ENCODE results near the gene TACC3. TPM values are rescaled to one million over a fixed set of nuclear protein-coding genes. Genes with fewer than 3 reads are reported as not detected.
"Not testable (repeated sequence)": the region's sequence is repeated elsewhere in the genome, so short reads cannot be mapped to it uniquely, and the experiment has no call there.

TACC3 gene
- total RNA-seq, 2 experiments from 2014 or later = 213 TPM

- Mint-ChIP-seq H3K4me1 (peaks cover 10% of the 10 kb centered on the region), H3K4me3 (no peak overlapping the region), H3K27ac (no peak overlapping the region), H3K27me3 (peaks cover 6% of the 10 kb centered on the region), H3K36me3 (ENCODE audit: low read depth) (peaks cover 11% of the 10 kb centered on the region), H3K9me3 (no peaks in the 10 kb centered on the region)
- CTCF ChIA-PET = no interaction called here
- DNase-seq = no peak
- POLR2A ChIA-PET = interaction anchor here (1.0 kb wide), 2 partner anchors 17 to 25 kb away, joined by 3 read pairs; no protein-coding TSS in a partner anchor
Observed at GRCh38 chr4:1685235-1686150, 35.8 kb upstream of the TACC3 start.

GRCh38 chr4:1686440-1687036 lies 34.8 kb upstream of the TACC3 start:
- peaks cover 6% of the 10 kb centered on the region for H3K27me3 Mint-ChIP-seq
- no peak overlapping the region for H3K27ac Mint-ChIP-seq
- ChIA-PET CTCF (no interaction called here), POLR2A (interaction anchor here (1.0 to 9.6 kb wide), 2 partner anchors 16 to 25 kb away, joined by 3 to 108 read pairs; partner anchors contain the start of gene SLBP)
- no peaks in the 10 kb centered on the region for H3K9me3 Mint-ChIP-seq
- peaks cover 20% of the 10 kb centered on the region for H3K36me3 Mint-ChIP-seq (ENCODE audit: low read depth)
- H3K4me1 Mint-ChIP-seq = peaks cover 10% of the 10 kb centered on the region
- DNase-seq = no peak
- peak overlapping the region; percentile 29 for H3K4me3 Mint-ChIP-seq

GRCh38 chr4:1690698-1691097 lies 30.6 kb upstream of the TACC3 start:
- H3K27me3 Mint-ChIP-seq = no peaks in the 10 kb centered on the region
- peaks cover 52% of the 10 kb centered on the region for H3K36me3 Mint-ChIP-seq (ENCODE audit: low read depth)
- DNase-seq = no peak
- H3K27ac Mint-ChIP-seq = no peak overlapping the region
- ChIA-PET CTCF (interaction anchor here (4.5 kb wide), 1 partner anchor 32 kb away, joined by 122 read pairs; the partner anchor contains the start of genes TACC3 and TMEM129), POLR2A (interaction anchor here (1.5 to 9.6 kb wide), 2 partner anchors 21 to 32 kb away, joined by 4 to 108 read pairs; partner anchors contain the start of gene SLBP)
- H3K4me1 Mint-ChIP-seq = peaks cover 4% of the 10 kb centered on the region
- no peak overlapping the region for H3K4me3 Mint-ChIP-seq
- no peaks in the 10 kb centered on the region for H3K9me3 Mint-ChIP-seq

GRCh38 chr4:1691737-1692373 lies 29.5 kb upstream of the TACC3 start:
- POLR2A ChIA-PET = interaction anchor here (0.6 to 9.6 kb wide), 4 partner anchors 8 to 38 kb away, joined by 3 to 108 read pairs (median 6); partner anchors contain the start of gene SLBP
- CTCF ChIA-PET = interaction anchor here (1.1 to 4.5 kb wide), 4 partner anchors 11 to 41 kb away, joined by 3 to 122 read pairs (median 48); partner anchors contain the start of genes TACC3 and TMEM129
- H3K27me3 Mint-ChIP-seq = no peaks in the 10 kb centered on the region

GRCh38 chr4:1693131-1693896 lies 28.0 kb upstream of the TACC3 start:
- Mint-ChIP-seq H3K4me1 (peaks cover 7% of the 10 kb centered on the region), H3K27ac (peak overlapping the region; percentile 73), H3K27me3 (no peaks in the 10 kb centered on the region), H3K4me3 (no peak overlapping the region), H3K9me3 (no peaks in the 10 kb centered on the region), H3K36me3 (ENCODE audit: low read depth) (peaks cover 64% of the 10 kb centered on the region)
- ChIA-PET POLR2A (interaction anchor here (0.5 to 9.6 kb wide), 14 partner anchors 9 to 228 kb away, joined by 3 to 108 read pairs (median 7); partner anchors contain the start of genes SLBP, TACC3 and TMEM129), CTCF (interaction anchor here (0.6 to 4.6 kb wide), 25 partner anchors 10 to 347 kb away, joined by 3 to 122 read pairs (median 4); partner anchors contain the start of genes SLBP, TACC3, TMEM129 and UVSSA)
- DNase-seq = peak; percentile 80

More at GRCh38 chr4:1691737-1692373, 29.5 kb upstream of the TACC3 start:
- Mint-ChIP-seq H3K4me1 (peaks cover 7% of the 10 kb centered on the region), H3K9me3 (no peaks in the 10 kb centered on the region), H3K36me3 (ENCODE audit: low read depth) (peaks cover 61% of the 10 kb centered on the region), H3K27ac (no peak overlapping the region), H3K4me3 (no peak overlapping the region)
- DNase-seq = no peak

GRCh38 chr4:1695913-1696312 lies 25.4 kb upstream of the TACC3 start:
- DNase-seq = no peak
- H3K4me1 Mint-ChIP-seq = peaks cover 9% of the 10 kb centered on the region
- ChIA-PET CTCF (interaction anchor here (0.7 to 4.6 kb wide), 5 partner anchors 8 to 1257 kb away, joined by 3 to 45 read pairs (median 5); partner anchors contain the start of gene SLBP), POLR2A (interaction anchor here (2.0 to 9.6 kb wide), 2 partner anchors 16 to 25 kb away, joined by 6 to 108 read pairs; partner anchors contain the start of genes SLBP, TACC3 and TMEM129)
- H3K9me3 Mint-ChIP-seq = no peaks in the 10 kb centered on the region
- H3K27me3 Mint-ChIP-seq = no peaks in the 10 kb centered on the region
- peaks cover 57% of the 10 kb centered on the region for H3K36me3 Mint-ChIP-seq (ENCODE audit: low read depth)
- H3K27ac Mint-ChIP-seq = peak overlapping the region; percentile 31
- H3K4me3 Mint-ChIP-seq = no peak overlapping the region

- H3K4me1 Mint-ChIP-seq = peaks cover 43% of the 10 kb centered on the region
- not testable (repeated sequence) for H3K9me3 Mint-ChIP-seq, H3K4me3 Mint-ChIP-seq, H3K27ac Mint-ChIP-seq, H3K27me3 Mint-ChIP-seq, DNase-seq
- ChIA-PET POLR2A (interaction anchor here (1.0 to 2.2 kb wide), 3 partner anchors 8 to 11 kb away, joined by 3 to 7 read pairs (median 3); partner anchors contain the start of gene SLBP), CTCF (interaction anchor here (1.3 to 4.6 kb wide), 2 partner anchors 9 to 24 kb away, joined by 3 to 45 read pairs; no protein-coding TSS in a partner anchor)
- peaks cover 57% of the 10 kb centered on the region for H3K36me3 Mint-ChIP-seq (ENCODE audit: low read depth)
Observed at GRCh38 chr4:1701671-1702070, 19.6 kb upstream of the TACC3 start.

GRCh38 chr4:1703867-1704266 lies 17.5 kb upstream of the TACC3 start:
- DNase-seq = no peak
- Mint-ChIP-seq H3K36me3 (ENCODE audit: low read depth) (peaks cover 67% of the 10 kb centered on the region), H3K4me3 (no peak overlapping the region), H3K4me1 (peaks cover 58% of the 10 kb centered on the region), H3K27me3 (no peaks in the 10 kb centered on the region), H3K9me3 (no peaks in the 10 kb centered on the region), H3K27ac (no peak overlapping the region)
- ChIA-PET POLR2A (interaction anchor here (1.4 to 11.7 kb wide), 3 partner anchors 8 to 21 kb away, joined by 4 to 371 read pairs (median 7); partner anchors contain the start of genes SLBP, TACC3 and TMEM129), CTCF (interaction anchor here (1.0 to 4.6 kb wide), 3 partner anchors 11 to 23 kb away, joined by 3 to 45 read pairs (median 6); no protein-coding TSS in a partner anchor)

GRCh38 chr4:1705732-1706131 lies 15.6 kb upstream of the TACC3 start:
- no peaks in the 10 kb centered on the region for H3K27me3 Mint-ChIP-seq
- CTCF ChIA-PET = interaction anchor here (1.3 to 5.2 kb wide), 2 partner anchors 12 to 21 kb away, joined by 3 to 78 read pairs; no protein-coding TSS in a partner anchor
- peaks cover 76% of the 10 kb centered on the region for H3K36me3 Mint-ChIP-seq (ENCODE audit: low read depth)
- H3K27ac Mint-ChIP-seq = peak overlapping the region; percentile 13
- DNase-seq = no peak
- POLR2A ChIA-PET = interaction anchor here (1.0 to 11.7 kb wide), 2 partner anchors 19 to 35 kb away, joined by 3 to 371 read pairs; partner anchors contain the start of genes TACC3 and TMEM129
- H3K9me3 Mint-ChIP-seq = no peaks in the 10 kb centered on the region
- no peak overlapping the region for H3K4me3 Mint-ChIP-seq
- peaks cover 76% of the 10 kb centered on the region for H3K4me1 Mint-ChIP-seq

- no peaks in the 10 kb centered on the region for H3K27me3 Mint-ChIP-seq
- no peaks in the 10 kb centered on the region for H3K9me3 Mint-ChIP-seq
- DNase-seq = no peak
- ChIA-PET CTCF (interaction anchor here (1.3 to 5.2 kb wide), 2 partner anchors 13 to 20 kb away, joined by 3 to 78 read pairs; no protein-coding TSS in a partner anchor), POLR2A (interaction anchor here (1.0 to 11.7 kb wide), 2 partner anchors 19 to 34 kb away, joined by 3 to 371 read pairs; partner anchors contain the start of genes TACC3 and TMEM129)
- peaks cover 83% of the 10 kb centered on the region for H3K36me3 Mint-ChIP-seq (ENCODE audit: low read depth)
- peaks cover 79% of the 10 kb centered on the region for H3K4me1 Mint-ChIP-seq
- no peak overlapping the region for H3K27ac Mint-ChIP-seq
- H3K4me3 Mint-ChIP-seq = no peak overlapping the region
Observed at GRCh38 chr4:1706358-1706757, 15.0 kb upstream of the TACC3 start.

- no peaks in the 10 kb centered on the region for H3K27me3 Mint-ChIP-seq
- DNase-seq = no peak
- H3K36me3 Mint-ChIP-seq (ENCODE audit: low read depth) = peaks cover 74% of the 10 kb centered on the region
- ChIA-PET POLR2A (interaction anchor here (1.3 to 11.7 kb wide), 4 partner anchors 9 to 17 kb away, joined by 5 to 371 read pairs (median 58); partner anchors contain the start of genes TACC3 and TMEM129), CTCF (interaction anchor here (0.8 to 5.2 kb wide), 5 partner anchors 9 to 353 kb away, joined by 3 to 78 read pairs (median 3); no protein-coding TSS in a partner anchor)
- peaks cover 67% of the 10 kb centered on the region for H3K4me1 Mint-ChIP-seq
- peak overlapping the region; percentile 52 for H3K4me3 Mint-ChIP-seq
- H3K27ac Mint-ChIP-seq = peak overlapping the region; percentile 38
- no peaks in the 10 kb centered on the region for H3K9me3 Mint-ChIP-seq
Observed at GRCh38 chr4:1708581-1708980, 12.7 kb upstream of the TACC3 start.

Measured in activated CD4-positive, alpha-beta memory T cell treated with anti-CD3 and anti-CD28 coated beads, Interleukin-2, amount 10 ng/mL, durations not matched to agents 7 days and 5 days (primary cell).